Stomach smooth muscle (tissue), 2 donors: Measurements from ENCODE around the gene ATG5.

Experiments used
- H3K27ac ChIP-seq: one replicate; pipeline ENCODE4 v1.7.0; 2013; ENCODE audit warnings: mild to moderate bottlenecking, low read length, inconsistent platforms
- H3K27me3 ChIP-seq, 2 donors: one replicate each; pipeline ENCODE4 v1.7.0; 2013; ENCODE audit warnings: low read length in 2 of 2; ENCODE audit not compliant: insufficient read depth in 2 of 2, control insufficient read depth in 1 of 2
- H3K36me3 ChIP-seq, 2 donors: one replicate each; pipeline ENCODE4 v1.7.0; 2013; ENCODE audit warnings: low read length in 2 of 2; ENCODE audit not compliant: control insufficient read depth in 2 of 2, insufficient read depth in 2 of 2
- H3K4me1 ChIP-seq: one replicate; pipeline ENCODE4 v1.7.0; 2013; ENCODE audit warnings: low read length; ENCODE audit not compliant: control insufficient read depth, insufficient read depth
- H3K4me3 ChIP-seq, 2 donors: one replicate each; pipeline ENCODE4 v1.7.0; 2013; ENCODE audit warnings: low read length in 2 of 2
- H3K9ac ChIP-seq, 2 donors: one replicate each; pipeline ENCODE4 v1.7.0; 2013; ENCODE audit warnings: low read length in 2 of 2, mild to moderate bottlenecking in 1 of 2
- H3K9me3 ChIP-seq, 2 donors: one replicate each; pipeline ENCODE4 v1.7.0; 2013; ENCODE audit warnings: low read length in 2 of 2; ENCODE audit not compliant: control insufficient read depth in 2 of 2
- donor health status: healthy.
- donor health status: Pancreatic carcinoma.

ATG5 gene

GRCh38 chr6:106325336-106326178 is at the start of gene ATG5:
Gene ATG5, minus strand, starts transcription at chr6:106325760. Its CDS starts 9,552 bp downstream, at chr6:106316208.
- no peaks in the 10 kb centered on the region for H3K9me3 ChIP-seq
- H3K4me3 ChIP-seq = peak within 1 kb of the TSS; percentile 95
- peak within 1 kb of the TSS; percentile 91 for H3K27ac ChIP-seq
- no peaks in the 10 kb centered on the region for H3K4me1 ChIP-seq
- peak within 1 kb of the TSS; percentile 90 to 94 for H3K9ac ChIP-seq
- no peaks in the 10 kb centered on the region for H3K36me3 ChIP-seq
- H3K27me3 ChIP-seq = peaks cover 0 to 6% of the 10 kb centered on the region in 2 donors

DNA sequence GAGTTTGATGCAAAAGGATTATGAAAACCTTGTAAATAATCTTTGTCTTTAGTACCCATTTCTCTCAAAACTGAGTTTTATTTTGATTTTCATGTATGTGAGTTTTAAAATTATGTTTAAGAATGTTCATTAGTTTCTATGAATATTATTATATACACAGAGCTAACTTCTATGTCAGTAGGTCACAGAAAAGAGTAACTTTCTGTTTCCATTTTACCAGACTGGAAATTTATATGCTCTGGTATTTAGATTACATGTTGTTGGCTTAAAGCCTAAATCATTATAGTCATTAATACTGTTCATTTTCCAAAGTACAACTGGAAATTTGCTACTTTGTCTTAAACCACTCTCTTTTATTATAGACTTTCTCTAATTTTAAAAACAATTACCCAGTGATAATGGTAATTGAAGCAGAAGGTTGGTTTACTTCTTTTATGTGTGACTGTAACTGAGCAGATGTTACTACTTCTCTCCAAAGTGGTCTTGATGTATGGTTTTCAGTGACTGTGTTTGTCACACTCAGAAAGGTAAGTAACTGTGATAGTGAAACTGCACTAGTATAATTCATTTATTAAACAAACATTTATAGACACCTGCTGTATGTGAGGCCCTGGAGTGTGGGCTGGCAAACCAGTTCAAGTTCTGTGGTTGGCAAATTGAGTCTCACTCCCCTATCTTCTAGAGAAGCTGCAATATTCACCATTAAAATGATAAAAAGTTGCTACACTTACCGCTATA is 48.1 kb upstream of the ATG5 start:
- no peaks in the 10 kb centered on the region for H3K9me3 ChIP-seq
- H3K4me3 ChIP-seq = no peak overlapping the region

GRCh38 chr6:106372838-106373501 is 47.4 kb upstream of the ATG5 start:
- Histone ChIP-seq H3K27me3 (no peaks in the 10 kb centered on the region), H3K4me3 (no peak overlapping the region), H3K4me1 (no peaks in the 10 kb centered on the region), H3K9me3 (no peaks in the 10 kb centered on the region), H3K36me3 (no peaks in the 10 kb centered on the region), H3K9ac (no peak overlapping the region), H3K27ac (no peak overlapping the region)

More for the DNA sequence above, 48.1 kb upstream of the ATG5 start:
- Histone ChIP-seq H3K36me3 (no peaks in the 10 kb centered on the region), H3K9ac (no peak overlapping the region), H3K4me1 (no peaks in the 10 kb centered on the region), H3K27ac (no peak overlapping the region), H3K27me3 (no peaks in the 10 kb centered on the region)

GRCh38 chr6:106370639-106371038 is 45.1 kb upstream of the ATG5 start:
- no peak overlapping the region for H3K9ac ChIP-seq
- no peaks in the 10 kb centered on the region for H3K9me3 ChIP-seq
- no peak overlapping the region for H3K27ac ChIP-seq
- H3K4me3 ChIP-seq = no peak overlapping the region
- H3K4me1 ChIP-seq = no peaks in the 10 kb centered on the region
- no peaks in the 10 kb centered on the region for H3K27me3 ChIP-seq
- no peaks in the 10 kb centered on the region for H3K36me3 ChIP-seq

DNA sequence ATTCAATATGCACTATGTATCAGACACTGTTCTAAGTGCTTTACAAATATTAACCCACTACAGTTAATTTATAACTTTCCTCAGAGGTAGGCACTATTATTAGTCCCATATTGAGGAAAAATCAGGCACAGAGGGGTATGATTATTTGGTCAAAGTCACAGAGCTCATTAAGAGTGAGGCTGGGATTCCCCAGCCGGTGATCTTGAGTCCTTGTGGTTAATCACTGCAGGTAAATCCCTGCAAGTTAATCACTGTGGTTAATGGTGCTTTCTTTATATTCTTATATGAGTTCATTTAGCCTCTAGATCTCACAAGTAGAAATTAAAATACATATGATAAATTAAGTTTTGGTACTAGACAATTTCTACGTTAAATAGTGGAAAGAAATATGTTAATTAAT is 44.2 kb upstream of the ATG5 start:
- no peaks in the 10 kb centered on the region for H3K9me3 ChIP-seq
- no peak overlapping the region for H3K9ac ChIP-seq
- H3K4me1 ChIP-seq = no peaks in the 10 kb centered on the region
- no peak overlapping the region for H3K27ac ChIP-seq
- no peak overlapping the region for H3K4me3 ChIP-seq
- no peaks in the 10 kb centered on the region for H3K27me3 ChIP-seq
- H3K36me3 ChIP-seq = no peaks in the 10 kb centered on the region

GRCh38 chr6:106363401-106364138 is 38.0 kb upstream of the ATG5 start:
- Histone ChIP-seq H3K9me3 (no peaks in the 10 kb centered on the region), H3K36me3 (no peaks in the 10 kb centered on the region), H3K9ac (no peak overlapping the region), H3K27me3 (peaks cover 16 to 24% of the 10 kb centered on the region in 2 donors), H3K4me3 (no peak overlapping the region), H3K4me1 (peaks cover 11% of the 10 kb centered on the region), H3K27ac (no peak overlapping the region)

DNA sequence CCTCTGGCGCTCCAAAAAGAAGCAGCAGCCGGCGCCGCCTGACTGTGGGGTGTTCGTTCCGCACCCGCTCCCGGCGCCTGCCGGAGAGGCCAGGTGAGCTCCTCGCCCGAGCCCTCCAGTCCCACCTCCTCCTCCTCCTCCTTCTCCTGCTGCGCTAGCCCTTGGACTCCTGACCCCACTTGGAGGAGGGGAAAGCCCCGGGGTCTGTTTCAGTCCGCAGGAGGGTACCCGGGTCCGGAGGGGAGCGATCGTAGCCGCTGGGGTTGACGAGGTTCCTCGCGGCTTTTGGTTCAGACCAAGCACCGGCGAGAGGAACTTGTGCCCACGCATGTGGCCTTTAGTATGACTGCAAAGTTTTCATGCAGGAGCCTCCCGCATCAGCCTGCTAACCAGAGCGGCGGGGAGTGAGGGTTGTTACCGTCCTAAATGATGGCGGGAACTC is 35.5 kb upstream of the ATG5 start:
- Histone ChIP-seq H3K9me3 (no peaks in the 10 kb centered on the region), H3K9ac (no peak overlapping the region), H3K4me1 (peaks cover 11% of the 10 kb centered on the region), H3K27me3 (peaks cover 23 to 31% of the 10 kb centered on the region in 2 donors), H3K4me3 (peak overlapping the region; percentile 49 to 67), H3K27ac (no peak overlapping the region), H3K36me3 (no peaks in the 10 kb centered on the region)

DNA sequence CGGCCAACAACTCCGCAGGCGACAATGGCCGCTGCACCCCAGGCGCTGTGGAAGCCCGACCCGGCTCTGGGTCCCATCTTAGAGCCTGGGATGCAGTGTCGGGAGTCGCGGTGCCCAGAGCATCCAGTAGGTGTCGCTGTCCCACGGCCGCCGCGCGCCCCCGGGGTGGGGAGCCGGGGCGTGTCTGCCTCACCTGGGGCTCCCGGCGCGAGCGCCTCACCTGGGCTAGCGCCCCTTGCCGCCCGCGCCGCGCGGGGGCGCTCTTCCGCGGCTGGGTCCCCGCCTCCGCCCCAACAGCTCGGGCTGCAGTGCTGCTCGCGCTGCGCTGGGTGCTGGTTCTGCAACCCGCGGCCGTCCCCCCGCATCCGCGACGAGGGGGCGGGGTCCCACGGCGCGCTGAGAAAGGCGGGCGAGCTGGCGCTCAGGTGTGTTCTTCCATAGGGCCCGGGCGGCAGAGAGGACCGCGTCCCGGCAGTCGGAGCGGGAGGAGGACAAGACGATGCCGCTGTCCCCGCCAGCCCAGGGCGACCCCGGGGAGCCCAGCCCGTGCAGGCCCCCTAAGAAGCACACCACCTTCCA is 34.9 kb upstream of the ATG5 start, which contains the start of gene CRYBG1:
CRYBG1 (plus strand) TSS at position 308 of the 579 bp plus-strand sequence; CDS start at position 500, 192 bp downstream.
- Histone ChIP-seq H3K4me1 (peaks cover 11% of the 10 kb centered on the region), H3K27me3 (peaks cover 23 to 31% of the 10 kb centered on the region in 2 donors), H3K4me3 (peak within 1 kb of the TSS; percentile 49 to 67), H3K36me3 (no peaks in the 10 kb centered on the region), H3K9me3 (no peaks in the 10 kb centered on the region), H3K27ac (no peak within 1 kb of the TSS), H3K9ac (no peak within 1 kb of the TSS)

GRCh38 chr6:106359959-106360409 is 34.4 kb upstream of the ATG5 start:
- Histone ChIP-seq H3K4me3 (peak overlapping the region in 1 of 2 donors; percentile 67), H3K27me3 (peaks cover 23 to 31% of the 10 kb centered on the region in 2 donors), H3K9ac (no peak overlapping the region), H3K9me3 (no peaks in the 10 kb centered on the region), H3K36me3 (no peaks in the 10 kb centered on the region), H3K4me1 (peaks cover 11% of the 10 kb centered on the region), H3K27ac (no peak overlapping the region)
